CD14-positive monocyte (primary cell): ENCODE results near the gene RETSAT. TPM values are rescaled to one million over a fixed set of nuclear protein-coding genes. Genes with fewer than 3 reads are reported as not detected.

Experiments used
- DNase-seq, 3 donors: peaks; one replicate each; pipeline ENCODE4 v3.0.0-alpha.2; 2011 to 2022
- H2AFZ ChIP-seq: 2 replicates; pipeline ENCODE4 v1.6.0; 2012; ENCODE audit warnings: mild to moderate bottlenecking, low read depth, low read length, inconsistent platforms; ENCODE audit not compliant: insufficient read depth, poor library complexity, severe bottlenecking
- H3K27ac ChIP-seq, 2 donors: 1 replicate in 1 of 2; 2 replicates in 1 of 2; pipeline ENCODE4 v1.5.1; 2012 to 2013; ENCODE audit warnings: low read length in 2 of 2, control low read depth in 1 of 2, inconsistent platforms in 1 of 2, low read depth in 1 of 2, mild to moderate bottlenecking in 1 of 2
- H3K27me3 ChIP-seq, 2 donors: one replicate each; pipeline versions ENCODE4 v1.6.0 to v1.6.1; 2011 to 2013; ENCODE audit warnings: low read length in 2 of 2; ENCODE audit not compliant: control insufficient read depth in 2 of 2, insufficient read depth in 2 of 2
- H3K36me3 ChIP-seq, 2 donors: replicated peaks in 1 of 2; 1 replicate in 1 of 2; 2 replicates in 1 of 2; pipeline versions ENCODE4 v1.5.1 to v1.6.1; 2012 to 2013; ENCODE audit warnings: low read length in 2 of 2, control low read depth in 1 of 2, inconsistent platforms in 1 of 2, mild to moderate bottlenecking in 1 of 2; ENCODE audit not compliant: insufficient read depth in 2 of 2, control insufficient read depth in 1 of 2
- H3K4me1 ChIP-seq, 2 donors: 1 replicate in 1 of 2; 2 replicates in 1 of 2; pipeline versions ENCODE4 v1.5.1 to v1.6.1; 2012 to 2013; ENCODE audit warnings: low read length in 2 of 2, control low read depth in 1 of 2, inconsistent platforms in 1 of 2, mild to moderate bottlenecking in 1 of 2, moderate library complexity in 1 of 2; ENCODE audit not compliant: insufficient read depth in 2 of 2, control insufficient read depth in 1 of 2
- H3K4me2 ChIP-seq: replicated peaks from 2 replicates; pipeline ENCODE3; 2012; ENCODE audit warnings: low read length, moderate library complexity, mild to moderate bottlenecking; ENCODE audit not compliant: poor library complexity, severe bottlenecking; ENCODE audit errors: extremely low read depth
- H3K4me3 ChIP-seq, 3 experiments: fragments of 200-600 bp in 1 of 3; sonication (generic) in 1 of 3; replicated peaks in 1 of 3; 1 replicate in 2 of 3; 2 replicates in 1 of 3; pipeline ENCODE4 v1.5.1; 2011 to 2013; ENCODE audit warnings: low read length in 3 of 3, mild to moderate bottlenecking in 3 of 3, control low read depth in 2 of 3, low read depth in 2 of 3, inconsistent platforms in 1 of 3, moderate library complexity in 1 of 3
- H3K79me2 ChIP-seq: 2 replicates; pipeline ENCODE4 v1.6.0; 2012; ENCODE audit warnings: mild to moderate bottlenecking, control low read depth, inconsistent platforms, low read length, moderate library complexity; ENCODE audit not compliant: insufficient read depth
- H3K9ac ChIP-seq: 2 replicates; pipeline ENCODE4 v1.6.0; 2017; ENCODE audit warnings: low read length, mild to moderate bottlenecking; ENCODE audit not compliant: insufficient read depth, poor library complexity, severe bottlenecking
- H3K9me3 ChIP-seq, 2 donors: replicated peaks in 1 of 2; 1 replicate in 1 of 2; 2 replicates in 1 of 2; pipeline versions ENCODE4 v1.5.1 to v1.6.1; 2012 to 2013; ENCODE audit warnings: low read length in 2 of 2, control low read depth in 1 of 2; ENCODE audit not compliant: control insufficient read depth in 1 of 2, insufficient read depth in 1 of 2
- H4K20me1 ChIP-seq: 2 replicates; pipeline ENCODE4 v1.6.0; 2012; ENCODE audit warnings: mild to moderate bottlenecking, low read length, control low read depth, moderate library complexity; ENCODE audit not compliant: insufficient read depth
- H3K27ac Mint-ChIP-seq, 7 donors: one replicate each; pipeline ENCODE4 v1.8.0; 2020; ENCODE audit warnings: mild to moderate bottlenecking in 7 of 7, mixed read lengths in 7 of 7, moderate library complexity in 6 of 7, inconsistent platforms in 2 of 7
- H3K27me3 Mint-ChIP-seq, 3 donors: one replicate each; pipeline ENCODE4 v1.8.0; 2021 to 2022; ENCODE audit warnings: low read depth in 3 of 3, mild to moderate bottlenecking in 3 of 3, mixed read lengths in 3 of 3, moderate library complexity in 3 of 3, inconsistent platforms in 1 of 3
- H3K36me3 Mint-ChIP-seq, 2 donors: one replicate each; pipeline ENCODE4 v1.8.0; 2020; ENCODE audit warnings: mixed read lengths in 2 of 2, inconsistent platforms in 1 of 2, mild to moderate bottlenecking in 1 of 2
- H3K4me1 Mint-ChIP-seq: one replicate; pipeline ENCODE4 v1.8.0; 2020; ENCODE audit warnings: mild to moderate bottlenecking, mixed read lengths
- H3K4me3 Mint-ChIP-seq, 2 donors: one replicate each; pipeline ENCODE4 v1.8.0; 2020; ENCODE audit warnings: mild to moderate bottlenecking in 2 of 2, mixed read lengths in 2 of 2, moderate library complexity in 1 of 2
- H3K9me3 Mint-ChIP-seq, 7 donors: one replicate each; pipeline ENCODE4 v1.8.0; 2020 to 2022; ENCODE audit warnings: mixed read lengths in 7 of 7, mild to moderate bottlenecking in 6 of 7, moderate library complexity in 6 of 7, inconsistent platforms in 2 of 7
- CTCF ChIP-seq: fragments of 200-600 bp; IDR thresholded peaks from one replicate; pipeline ENCODE4 v1.8.0; 2022; ENCODE audit warnings: antibody characterized with exemption, mild to moderate bottlenecking
- WGBS: methylation state at CpG from one replicate; pipeline ENCODE4 v1.1.5; 2013; ENCODE audit warnings: missing lambda C conversion rate; ENCODE audit not compliant: insufficient coverage; 5-methylcytosine and 5-hydroxymethylcytosine counted together
- intact Hi-C, 2 donors: fragments of 100-400 bp; cut with micrococcal nuclease; formaldehyde crosslinking; loops; one replicate each; pipeline versions ENCODE4 v1.15.0 to v1.15.1; 2023
- polyA plus RNA-seq, 3 donors: library from polyadenylated mRNA; depleted of rRNA in 1 of 3; unstranded in 2 of 3; stranded (reverse) in 1 of 3; fragments of 300-500 nt in 2 of 3; fragments of >200 nt in 1 of 3; fragmentation: Illumina TruSeq in 2 of 3; gene quantifications; 1 replicate in 2 of 3; 2 replicates in 1 of 3; pipeline ENCODE4 v1.2.3, GENCODE V29; 2012 to 2021

The RETSAT gene
- polyA plus RNA-seq, 3 donors, result 12.4 to 15.8 (median 15.0) TPM

GRCh38 chr2:85394976-85395375, 40.6 kb upstream of the RETSAT start:
- Mint-ChIP-seq H3K36me3 (peaks cover 72 to 99% of the 10 kb centered on the region in 2 donors), H3K27ac (peak overlapping the region in 2 of 7 donors; percentile 31 to 37), H3K27me3 (no peaks in the 10 kb centered on the region), H3K9me3 (no peaks in the 10 kb centered on the region), H3K4me3 (no peak overlapping the region), H3K4me1 (peaks cover 6% of the 10 kb centered on the region)
- intact Hi-C loops, result no loop called here
- Histone ChIP-seq H3K9ac (no peak overlapping the region), H3K36me3 (peaks cover 88 to 100% of the 10 kb centered on the region in 2 donors), H3K27me3 (no peaks in the 10 kb centered on the region), H3K27ac (no peak overlapping the region), H4K20me1 (peaks cover 48% of the 10 kb centered on the region), H2AFZ (no peak overlapping the region), H3K4me3 (no peak overlapping the region), H3K9me3 (no peaks in the 10 kb centered on the region), H3K4me1 (peaks cover 0 to 6% of the 10 kb centered on the region in 2 donors), H3K4me2 (no peak overlapping the region), H3K79me2 (peaks cover 10% of the 10 kb centered on the region)
- TF ChIP-seq CTCF, result no peak
- no peak for DNase-seq
- 92% methylated on average over 6 of the region's 6 CpGs for WGBS

GRCh38 chr2:85394261-85394681, 39.9 kb upstream of the RETSAT start:
- Histone ChIP-seq H3K9ac (no peak overlapping the region), H3K79me2 (peaks cover 9% of the 10 kb centered on the region), H3K27ac (peak overlapping the region in 1 of 2 donors; percentile 51), H2AFZ (no peak overlapping the region), H3K36me3 (peaks cover 91 to 100% of the 10 kb centered on the region in 2 donors), H3K9me3 (no peaks in the 10 kb centered on the region), H3K4me1 (peaks cover 0 to 6% of the 10 kb centered on the region in 2 donors), H3K27me3 (no peaks in the 10 kb centered on the region), H3K4me2 (no peak overlapping the region), H4K20me1 (peaks cover 53% of the 10 kb centered on the region), H3K4me3 (no peak overlapping the region)
- no peak for DNase-seq
- Mint-ChIP-seq H3K27ac (peak overlapping the region in 2 of 7 donors; percentile 31 to 37), H3K4me3 (no peak overlapping the region), H3K36me3 (peaks cover 72 to 99% of the 10 kb centered on the region in 2 donors), H3K9me3 (no peaks in the 10 kb centered on the region), H3K27me3 (no peaks in the 10 kb centered on the region), H3K4me1 (peaks cover 6% of the 10 kb centered on the region)
- no peak for TF ChIP-seq CTCF
- 100% methylated on average over 4 of the region's 4 CpGs for WGBS
- intact Hi-C loops, result no loop called here
